Fibroblast of lung (primary cell): Measurements from ENCODE around the gene LMNTD2. TPM values are rescaled to one million over a fixed set of nuclear protein-coding genes. Genes with fewer than 3 reads are reported as not detected.

Source experiments
- DNase-seq, 2 donors: peaks; one replicate each; pipeline versions ENCODE4 v3.0.0 to v3.0.0-alpha.2; 2010; ENCODE audit warnings: low read depth in 2 of 2
- H2AFZ ChIP-seq: 2 replicates; pipeline ENCODE4 v1.5.1; 2012; ENCODE audit warnings: low read length, control low read depth, inconsistent platforms
- H3K27ac ChIP-seq: 2 replicates; pipeline ENCODE4 v1.5.1; 2011; ENCODE audit warnings: low read length, control low read depth; ENCODE audit not compliant: insufficient read depth
- H3K27me3 ChIP-seq: 2 replicates; pipeline ENCODE4 v1.5.1; 2011; ENCODE audit warnings: mild to moderate bottlenecking, low read length; ENCODE audit not compliant: control insufficient read depth, insufficient read depth
- H3K36me3 ChIP-seq: 2 replicates; pipeline ENCODE4 v1.5.1; 2011; ENCODE audit warnings: low read length; ENCODE audit not compliant: control insufficient read depth, insufficient read depth
- H3K4me1 ChIP-seq: 2 replicates; pipeline ENCODE4 v1.5.1; 2011; ENCODE audit warnings: low read length; ENCODE audit not compliant: control insufficient read depth, insufficient read depth; ENCODE audit errors: extremely low read depth
- H3K4me2 ChIP-seq: 2 replicates; pipeline ENCODE4 v1.5.1; 2011; ENCODE audit warnings: low read length, control low read depth; ENCODE audit not compliant: insufficient read depth; ENCODE audit errors: extremely low read depth
- H3K4me3 ChIP-seq, 4 experiments: fragments of 200-600 bp in 1 of 4; sonication (generic) in 1 of 4; replicated peaks in 1 of 4; 2 replicates each; pipeline ENCODE4 v1.5.1; 2011 to 2016; ENCODE audit warnings: low read length in 4 of 4, low read depth in 3 of 4, mild to moderate bottlenecking in 3 of 4, control low read depth in 2 of 4, inconsistent platforms in 1 of 4, mixed read lengths in 1 of 4; ENCODE audit not compliant: insufficient read depth in 1 of 4; ENCODE audit errors: control extremely low read depth in 1 of 4
- H3K79me2 ChIP-seq: 2 replicates; pipeline ENCODE4 v1.5.1; 2012; ENCODE audit warnings: mild to moderate bottlenecking, low read length, inconsistent platforms; ENCODE audit not compliant: control insufficient read depth, insufficient read depth
- H3K9ac ChIP-seq: 2 replicates; pipeline ENCODE4 v1.5.1; 2011; ENCODE audit warnings: mild to moderate bottlenecking, low read length, control low read depth; ENCODE audit not compliant: insufficient read depth
- H3K9me3 ChIP-seq: 2 replicates; pipeline ENCODE4 v1.5.1; 2012; ENCODE audit warnings: low read depth, low read length; ENCODE audit not compliant: control insufficient read depth, insufficient read depth
- H4K20me1 ChIP-seq: 2 replicates; pipeline ENCODE4 v1.5.1; 2011; ENCODE audit warnings: low read length; ENCODE audit not compliant: control insufficient read depth, insufficient read depth; ENCODE audit errors: extremely low read depth
- EZH2 ChIP-seq: IDR thresholded peaks from 2 replicates; pipeline ENCODE4 v1.5.1; 2012; ENCODE audit warnings: low read length, control low read depth, mild to moderate bottlenecking; ENCODE audit errors: missing control alignments
- polyA plus RNA-seq, 2 donors: library from polyadenylated mRNA; depleted of rRNA in 1 of 2; stranded (reverse) in 1 of 2; unstranded in 1 of 2; fragments of >200 nt; gene quantifications; 2 replicates each; pipeline ENCODE4 v1.2.1, GENCODE V29; 2011 to 2012; ENCODE audit warnings: missing spikeins in 1 of 2
- total RNA-seq: library from RNA; depleted of rRNA; stranded (reverse); fragments of >200 nt; gene quantifications from 2 replicates; pipeline ENCODE4 v1.2.1, GENCODE V29; 2014
- TF ChIP-seq, protein P1 (sequence below), 2 donors: IDR thresholded peaks in 1 of 2; conservative IDR thresholded peaks in 1 of 2; 1 replicate in 1 of 2; 2 replicates in 1 of 2; pipeline ENCODE4 v1.5.1; 2011 to 2012; ENCODE audit warnings: low read length in 2 of 2, control low read depth in 1 of 2, inconsistent platforms in 1 of 2, low read depth in 1 of 2, mild to moderate bottlenecking in 1 of 2

The LMNTD2 gene
- total and polyA plus RNA-seq, 2 donors (not counting 1 experiment from before 2014, with no cell fraction given): 0.08 to 0.17 TPM

DNA sequence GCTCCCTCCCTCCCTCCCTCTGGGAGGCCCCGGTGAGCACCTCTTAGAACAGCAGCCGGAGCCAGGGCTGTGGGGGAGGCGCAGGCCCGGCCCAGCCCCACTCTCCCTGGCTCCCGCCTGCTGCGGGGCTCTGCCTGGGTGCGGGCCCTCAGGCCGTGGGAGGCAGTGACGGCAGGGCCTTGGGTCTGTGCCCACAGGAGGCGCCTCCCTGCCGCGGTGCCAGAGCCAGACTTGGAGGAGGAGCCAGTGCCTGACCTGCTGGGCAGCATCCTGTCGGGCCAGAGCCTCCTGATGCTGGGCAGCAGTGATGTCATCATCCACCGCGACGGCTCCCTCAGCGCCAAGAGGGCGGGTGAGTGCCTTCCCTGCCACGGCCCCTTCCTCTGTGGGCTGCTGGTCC, 45.7 kb upstream of the LMNTD2 start:
- TF ChIP-seq, protein P1, sequence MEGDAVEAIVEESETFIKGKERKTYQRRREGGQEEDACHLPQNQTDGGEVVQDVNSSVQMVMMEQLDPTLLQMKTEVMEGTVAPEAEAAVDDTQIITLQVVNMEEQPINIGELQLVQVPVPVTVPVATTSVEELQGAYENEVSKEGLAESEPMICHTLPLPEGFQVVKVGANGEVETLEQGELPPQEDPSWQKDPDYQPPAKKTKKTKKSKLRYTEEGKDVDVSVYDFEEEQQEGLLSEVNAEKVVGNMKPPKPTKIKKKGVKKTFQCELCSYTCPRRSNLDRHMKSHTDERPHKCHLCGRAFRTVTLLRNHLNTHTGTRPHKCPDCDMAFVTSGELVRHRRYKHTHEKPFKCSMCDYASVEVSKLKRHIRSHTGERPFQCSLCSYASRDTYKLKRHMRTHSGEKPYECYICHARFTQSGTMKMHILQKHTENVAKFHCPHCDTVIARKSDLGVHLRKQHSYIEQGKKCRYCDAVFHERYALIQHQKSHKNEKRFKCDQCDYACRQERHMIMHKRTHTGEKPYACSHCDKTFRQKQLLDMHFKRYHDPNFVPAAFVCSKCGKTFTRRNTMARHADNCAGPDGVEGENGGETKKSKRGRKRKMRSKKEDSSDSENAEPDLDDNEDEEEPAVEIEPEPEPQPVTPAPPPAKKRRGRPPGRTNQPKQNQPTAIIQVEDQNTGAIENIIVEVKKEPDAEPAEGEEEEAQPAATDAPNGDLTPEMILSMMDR (conservative IDR thresholded peaks at IDR 0.05 in 1 of 2, IDR thresholded peaks at IDR 0.05 in 1 of 2; ENCODE audit: low read depth in 1 of 2, low read length in 2 of 2): no peak
- TF ChIP-seq EZH2: no peak
- DNase-seq: peak; percentile 54 to 72
- Histone ChIP-seq H3K9ac (no peak overlapping the region), H2AFZ (no peak overlapping the region), H4K20me1 (no peaks in the 10 kb centered on the region), H3K4me1 (no peaks in the 10 kb centered on the region), H3K27me3 (no peaks in the 10 kb centered on the region), H3K4me3 (no peak overlapping the region), H3K36me3 (peaks cover 61% of the 10 kb centered on the region), H3K27ac (no peak overlapping the region), H3K79me2 (no peaks in the 10 kb centered on the region), H3K4me2 (no peak overlapping the region), H3K9me3 (no peaks in the 10 kb centered on the region)

DNA sequence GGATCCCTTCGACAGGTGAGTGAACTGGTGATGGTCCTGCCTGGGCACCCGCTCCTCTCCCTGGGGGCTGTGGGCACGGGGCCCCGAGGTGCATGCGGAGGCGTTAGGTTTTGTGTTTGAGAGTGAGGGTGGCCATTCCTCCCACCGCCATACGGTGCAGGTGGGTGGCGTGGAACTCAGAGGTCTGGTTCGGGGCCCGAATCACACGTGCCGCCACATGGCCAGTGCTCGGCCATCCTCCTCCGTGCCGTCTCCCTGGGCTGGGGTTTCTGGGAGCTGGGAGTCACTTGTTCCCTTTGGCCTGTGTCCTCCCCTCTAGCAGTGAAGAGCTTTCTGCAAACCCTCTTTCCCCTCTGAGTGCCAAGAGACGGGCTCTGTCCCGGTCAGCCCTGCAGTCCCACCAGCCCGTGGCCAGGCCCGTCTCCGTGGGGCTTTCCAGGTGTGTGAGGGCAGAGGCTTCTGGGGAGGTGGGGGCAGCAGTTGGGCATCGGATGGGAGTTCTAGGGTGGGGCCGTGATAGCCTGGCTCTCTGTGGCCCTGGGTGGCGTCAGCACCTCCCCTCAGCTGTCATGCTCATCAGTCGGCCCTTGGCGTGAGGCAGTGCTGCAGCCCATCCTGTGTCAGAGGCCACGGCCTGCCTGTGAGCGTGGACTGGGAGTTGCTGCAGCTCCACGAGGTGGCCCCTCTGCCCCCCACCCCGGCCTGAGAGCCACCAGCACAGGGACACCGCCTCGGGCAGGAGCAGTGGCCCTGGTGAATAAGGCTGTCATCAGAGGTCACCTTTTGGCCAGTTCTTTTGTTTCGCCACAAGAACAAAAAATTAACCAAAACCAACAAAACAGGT, 45.0 kb upstream of the LMNTD2 start:
- Histone ChIP-seq H3K79me2 (no peaks in the 10 kb centered on the region), H3K9ac (no peak overlapping the region), H3K27ac (no peak overlapping the region), H2AFZ (no peak overlapping the region), H3K36me3 (peaks cover 55% of the 10 kb centered on the region), H3K27me3 (no peaks in the 10 kb centered on the region), H3K9me3 (no peaks in the 10 kb centered on the region), H3K4me3 (no peak overlapping the region), H3K4me2 (no peak overlapping the region), H3K4me1 (no peaks in the 10 kb centered on the region), H4K20me1 (no peaks in the 10 kb centered on the region)
- TF ChIP-seq, protein P1 (conservative IDR thresholded peaks at IDR 0.05 in 1 of 2, IDR thresholded peaks at IDR 0.05 in 1 of 2; ENCODE audit: low read depth in 1 of 2, low read length in 2 of 2): no peak
- no peak for TF ChIP-seq EZH2
- DNase-seq: no peak

DNA sequence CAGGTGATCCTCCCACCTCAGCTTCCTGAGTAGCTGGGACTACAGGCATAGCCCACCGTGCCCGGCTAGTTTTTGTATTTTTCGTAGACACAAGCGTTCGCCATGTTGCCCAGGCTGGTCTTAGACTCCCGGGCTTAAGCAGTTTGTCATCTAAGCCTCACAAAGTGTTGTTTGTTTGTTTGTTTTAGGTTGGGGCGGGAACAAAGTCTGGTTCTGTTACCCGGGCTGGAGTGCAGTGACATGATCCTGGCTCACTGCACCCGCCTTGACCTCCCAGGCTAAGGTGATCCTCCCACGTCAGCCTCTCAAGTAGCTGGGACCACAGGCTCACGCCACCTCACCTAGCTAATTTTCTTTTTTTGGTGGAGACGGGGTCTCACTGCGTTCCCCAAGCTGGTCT, 42.6 kb upstream of the LMNTD2 start:
- H3K27me3 ChIP-seq: no peaks in the 10 kb centered on the region
- no peaks in the 10 kb centered on the region for H3K79me2 ChIP-seq
- no peak overlapping the region for H3K9ac ChIP-seq
- no peak for DNase-seq
- H3K4me3 ChIP-seq: no peak overlapping the region
- H3K9me3 ChIP-seq: no peaks in the 10 kb centered on the region
- TF ChIP-seq EZH2: no peak
- TF ChIP-seq, protein P1 (conservative IDR thresholded peaks at IDR 0.05 in 1 of 2, IDR thresholded peaks at IDR 0.05 in 1 of 2; ENCODE audit: low read depth in 1 of 2, low read length in 2 of 2): no peak
- peaks cover 42% of the 10 kb centered on the region for H3K36me3 ChIP-seq
- H3K4me2 ChIP-seq: no peak overlapping the region
- H3K4me1 ChIP-seq: no peaks in the 10 kb centered on the region
- no peaks in the 10 kb centered on the region for H4K20me1 ChIP-seq
- no peak overlapping the region for H3K27ac ChIP-seq
- no peak overlapping the region for H2AFZ ChIP-seq
